Measurements from ENCODE around the gene SLC8A1. TPM values are rescaled to one million over a fixed set of nuclear protein-coding genes. Genes with fewer than 3 reads are reported as not detected.

SLC8A1 gene
- total RNA-seq, 4 donors from 2014 or later: 22.8 to 65.5 (median 42.0) TPM

DNA sequence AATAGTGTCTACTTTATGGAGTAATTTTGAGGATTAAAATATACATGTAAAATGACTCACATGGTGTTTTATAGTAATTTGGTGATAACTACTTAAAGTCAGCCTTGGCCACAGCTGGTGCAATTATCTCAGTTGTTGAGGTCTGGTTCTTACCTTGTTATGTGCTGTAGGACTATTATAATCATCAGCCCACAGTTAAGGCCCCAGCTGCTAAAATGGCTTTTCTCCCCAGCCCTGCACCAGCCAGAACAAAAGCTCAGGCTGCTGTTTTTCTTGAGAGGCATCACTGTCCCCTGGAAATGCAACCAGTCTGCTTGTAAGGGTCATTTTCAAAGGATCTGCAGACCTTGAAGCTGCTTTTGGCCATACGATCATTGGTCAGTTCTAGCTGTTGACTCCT lies 389.5 kb downstream of the SLC8A1 start:
- WGBS, 2 donors (ENCODE audit: low coverage in 1 of 2): 75% methylated on average over 1 of the region's 1 CpG; no CpG with 5 or more reads in 1 of the 2 donors

DNA sequence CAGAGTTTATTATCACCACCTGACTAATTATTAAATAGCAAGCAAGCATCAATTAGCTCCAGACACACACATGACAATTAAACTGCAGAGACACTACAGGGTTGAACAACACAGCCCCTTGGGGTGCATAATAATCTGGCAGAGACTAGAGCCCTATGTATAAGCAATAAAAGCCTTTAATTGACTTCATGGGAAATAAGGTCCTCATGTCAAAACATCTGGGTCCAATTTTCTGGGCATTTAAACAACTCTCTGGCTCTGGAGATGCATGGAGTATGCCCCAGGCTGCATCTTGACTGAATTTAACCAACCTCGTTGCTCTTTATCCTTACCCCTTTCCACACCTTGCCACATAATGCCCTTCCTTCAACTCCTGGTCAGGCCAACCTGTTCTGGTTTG lies 402.1 kb downstream of the SLC8A1 start:
- H3K27me3 ChIP-seq: no peaks in the 10 kb centered on the region
- no peak overlapping the region for H3K27ac ChIP-seq
- no peaks in the 10 kb centered on the region for H3K4me1 ChIP-seq
- 80 to 88% methylated on average over 1 of the region's 1 CpG for WGBS, 2 donors (ENCODE audit: low coverage in 1 of 2)
- intact Hi-C loops (cut with DNase I; ENCODE audit: low total_unique reads) (no loop called here), in situ Hi-C loops (cut with MboI; ENCODE audit: low pct_ligation_motif_present in 1 of 4, low pct_unique_long_range_greater_than_20kb in 1 of 4, low sequenced_read_pairs in 3 of 4) (no loop called here)
- DNase-seq: no peak
- no peak for TF ChIP-seq POLR2A (IDR thresholded peaks at IDR 0.05)
- no peak for TF ChIP-seq EP300 (IDR thresholded peaks at IDR 0.05; ENCODE audit: low read depth)
- TF ChIP-seq POLR2AphosphoS5 (IDR thresholded peaks at IDR 0.05): no peak
- TF ChIP-seq CTCF (IDR thresholded peaks at IDR 0.05): no peak
- H3K4me3 ChIP-seq: no peak overlapping the region
- H3K9me3 ChIP-seq: no peaks in the 10 kb centered on the region
- H3K36me3 ChIP-seq: no peaks in the 10 kb centered on the region

More for the DNA sequence above, 389.5 kb downstream of the SLC8A1 start:
- H3K4me1 ChIP-seq: no peaks in the 10 kb centered on the region
- H3K27ac ChIP-seq: no peak overlapping the region
- TF ChIP-seq CTCF (IDR thresholded peaks at IDR 0.05) (no peak), POLR2A (IDR thresholded peaks at IDR 0.05) (no peak), POLR2AphosphoS5 (IDR thresholded peaks at IDR 0.05) (no peak), EP300 (IDR thresholded peaks at IDR 0.05; ENCODE audit: low read depth) (no peak)
- H3K4me3 ChIP-seq: no peak overlapping the region
- in situ Hi-C loops (cut with MboI; ENCODE audit: low pct_ligation_motif_present in 1 of 4, low pct_unique_long_range_greater_than_20kb in 1 of 4, low sequenced_read_pairs in 3 of 4) (no loop called here), intact Hi-C loops (cut with DNase I; ENCODE audit: low total_unique reads) (no loop called here)
- no peaks in the 10 kb centered on the region for H3K27me3 ChIP-seq
- no peaks in the 10 kb centered on the region for H3K36me3 ChIP-seq
- no peak for DNase-seq
- H3K9me3 ChIP-seq: no peaks in the 10 kb centered on the region

DNA sequence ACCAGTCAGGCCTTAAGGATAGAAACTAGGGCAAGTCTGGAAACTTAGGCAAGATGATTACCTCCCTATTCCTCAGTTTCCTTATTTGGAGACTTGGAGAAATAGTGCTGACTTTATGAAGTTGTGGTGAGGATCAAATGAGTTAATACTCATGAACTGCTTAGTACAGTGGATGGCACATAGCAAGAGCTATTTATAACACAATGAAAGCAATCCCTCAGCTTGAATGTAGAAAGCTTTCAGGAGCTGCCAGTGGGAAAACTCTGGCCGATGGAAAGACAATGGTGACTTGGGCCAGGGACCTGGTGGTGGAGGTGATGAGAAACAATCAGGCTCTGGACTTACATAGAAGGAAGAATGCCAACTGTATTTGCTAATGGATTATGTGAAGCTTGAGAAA lies 403.4 kb downstream of the SLC8A1 start:
- TF ChIP-seq POLR2AphosphoS5 (IDR thresholded peaks at IDR 0.05) (no peak), POLR2A (IDR thresholded peaks at IDR 0.05) (no peak), EP300 (IDR thresholded peaks at IDR 0.05; ENCODE audit: low read depth) (no peak), CTCF (IDR thresholded peaks at IDR 0.05) (no peak)
- no peak overlapping the region for H3K27ac ChIP-seq
- no peak overlapping the region for H3K4me3 ChIP-seq
- DNase-seq: no peak
- in situ Hi-C loops (cut with MboI; ENCODE audit: low pct_ligation_motif_present in 1 of 4, low pct_unique_long_range_greater_than_20kb in 1 of 4, low sequenced_read_pairs in 3 of 4): no loop called here
- no peaks in the 10 kb centered on the region for H3K4me1 ChIP-seq
- 63 to 70% methylated on average over 1 of the region's 1 CpG for WGBS, 2 donors (ENCODE audit: low coverage in 1 of 2)
- no peaks in the 10 kb centered on the region for H3K36me3 ChIP-seq
- no peaks in the 10 kb centered on the region for H3K27me3 ChIP-seq
- H3K9me3 ChIP-seq: no peaks in the 10 kb centered on the region
- intact Hi-C loops (cut with DNase I; ENCODE audit: low total_unique reads): no loop called here

- in situ Hi-C loops (cut with MboI; ENCODE audit: low pct_ligation_motif_present in 1 of 4, low pct_unique_long_range_greater_than_20kb in 1 of 4, low sequenced_read_pairs in 3 of 4): no loop called here
- intact Hi-C loops (cut with DNase I; ENCODE audit: low total_unique reads): no loop called here
- TF ChIP-seq POLR2AphosphoS5 (IDR thresholded peaks at IDR 0.05) (no peak), CTCF (IDR thresholded peaks at IDR 0.05) (no peak), POLR2A (IDR thresholded peaks at IDR 0.05) (no peak), EP300 (IDR thresholded peaks at IDR 0.05; ENCODE audit: low read depth) (no peak)
- H3K4me1 ChIP-seq: no peaks in the 10 kb centered on the region
- H3K27me3 ChIP-seq: no peaks in the 10 kb centered on the region
- H3K27ac ChIP-seq: no peak overlapping the region
- WGBS, 2 donors (ENCODE audit: low coverage in 1 of 2): 85 to 88% methylated on average over 3 of the region's 3 CpGs
- H3K9me3 ChIP-seq: no peaks in the 10 kb centered on the region
- no peaks in the 10 kb centered on the region for H3K36me3 ChIP-seq
- no peak overlapping the region for H3K4me3 ChIP-seq
- no peak for DNase-seq
Observed at GRCh38 chr2:40047406-40047805, 404.5 kb downstream of the SLC8A1 start.
